Adrenal gland (tissue), 5 donors: ENCODE measurements around the gene LHPP.

Source experiments
- CTCF ChIP-seq, 6 experiments: fragments of 450-650 bp in 4 of 6; fragments of 200-600 bp in 2 of 6; sonication (generic) in 1 of 6; IDR thresholded peaks; 1 replicate in 5 of 6; 2 replicates in 1 of 6; pipeline versions ENCODE4 v1.5.1 to v1.8.0; 2016 to 2021; ENCODE audit warnings: antibody characterized with exemption in 6 of 6, mild to moderate bottlenecking in 2 of 6, moderate library complexity in 1 of 6
- POLR2A ChIP-seq, 2 donors: fragments of 450-650 bp; IDR thresholded peaks; one replicate each; pipeline ENCODE4 v1.6.1; 2017; ENCODE audit warnings: antibody characterized with exemption in 2 of 2, mild to moderate bottlenecking in 2 of 2, moderate library complexity in 1 of 2
- donor health status: DM: no; HTN: no; CAD: no.

- TF ChIP-seq CTCF (IDR thresholded peaks at IDR 0.05) (no peak), POLR2A (IDR thresholded peaks at IDR 0.05) (no peak)
Measured at GRCh38 chr10:124569623-124570470, 108.2 kb downstream of the LHPP start.
